Omental fat pad (tissue), 4 donors: ENCODE results near the gene TCEAL2. TPM values are rescaled to one million over a fixed set of nuclear protein-coding genes. Genes with fewer than 3 reads are reported as not detected.
"Not testable (repeated sequence)": the region's sequence is repeated elsewhere in the genome, so short reads cannot be mapped to it uniquely, and the experiment has no call there.

Experiments used
- ATAC-seq: fragments of 150-250 bp; one replicate; pipeline ENCODE4 v1.9.1; 2016; ENCODE audit warnings: mild to moderate bottlenecking, moderate library complexity; ENCODE audit not compliant: low FRiP score
- DNase-seq: peaks from one replicate; pipeline ENCODE4 v3.0.0-alpha.2; 2019; ENCODE audit warnings: low spot score
- CTCF ChIP-seq, 3 donors: fragments of 450-650 bp; IDR thresholded peaks; one replicate each; pipeline ENCODE4 v1.5.1; 2016 to 2017; ENCODE audit warnings: antibody characterized with exemption in 3 of 3, mild to moderate bottlenecking in 3 of 3, moderate library complexity in 2 of 3
- total RNA-seq, 4 donors: library from RNA; depleted of rRNA; stranded (reverse); fragments of >200 nt; gene quantifications; one replicate each; pipeline ENCODE4 v1.1.0, GENCODE V29; 2016

Gene TCEAL2
- total RNA-seq = 10 to 100 TPM in 1 of 4 donors, 1 to 10 TPM in 2, under 1 TPM in 1; 0.95 to 15.1 (median 2.3) TPM

- peak; percentile 77 for ATAC-seq
- not testable (repeated sequence) for DNase-seq
Observed at GRCh38 chrX:102125436-102125835, at the start of gene TCEAL2. TCEAL2 (plus strand) TSS chrX:102125679; CDS start chrX:102126831, 1,152 bp downstream.

GRCh38 chrX:102077426-102077825 lies 48.1 kb upstream of the TCEAL2 start:
- DNase-seq = no peak
- ATAC-seq = no peak
- TF ChIP-seq CTCF (IDR thresholded peaks at IDR 0.05) = no peak

- ATAC-seq (no peak), DNase-seq (no peak)
- TF ChIP-seq CTCF (IDR thresholded peaks at IDR 0.05) = no peak
Observed at GRCh38 chrX:102085706-102086105, 39.8 kb upstream of the TCEAL2 start.

- no peak for TF ChIP-seq CTCF (IDR thresholded peaks at IDR 0.05)
- ATAC-seq (no peak), DNase-seq (no peak)
Observed at GRCh38 chrX:102113367-102113766, 12.1 kb upstream of the TCEAL2 start.

- ATAC-seq = no peak
- DNase-seq = no peak
- TF ChIP-seq CTCF (IDR thresholded peaks at IDR 0.05) = no peak
Observed at GRCh38 chrX:102115748-102116147, 9.7 kb upstream of the TCEAL2 start.

GRCh38 chrX:102125014-102125413 lies 465 bp upstream of the TCEAL2 start:
- peak; percentile 37 for ATAC-seq
- not testable (repeated sequence) for DNase-seq

GRCh38 chrX:102126080-102126818 lies 770 bp downstream of the TCEAL2 start:
- not testable (repeated sequence) for DNase-seq, ATAC-seq

GRCh38 chrX:102126863-102127262 lies 1.4 kb downstream of the TCEAL2 start:
- ATAC-seq (no peak), DNase-seq (no peak)
- TF ChIP-seq CTCF (IDR thresholded peaks at IDR 0.05) = no peak

GRCh38 chrX:102129473-102129872 lies 4.0 kb downstream of the TCEAL2 start:
- ATAC-seq = no peak
- DNase-seq = no peak
- TF ChIP-seq CTCF (IDR thresholded peaks at IDR 0.05) = no peak
